SKM-1 treated with dmso at 0.1 percent for 144 hours (cell line): ENCODE data around the gene MYH11.
"Not testable (repeated sequence)": the region's sequence is repeated elsewhere in the genome, so short reads cannot be mapped to it uniquely, and the experiment has no call there.

Experiments used
- DNase-seq: peaks from one replicate; lab custom pipeline; 2025; ENCODE audit not compliant: unreplicated experiment; lab: John Stamatoyannopoulos, UW

MYH11 gene

GRCh38 chr16:15725641-15726240 is 131.1 kb downstream of the MYH11 start:
- DNase-seq: no peak

GRCh38 chr16:15723808-15724207 is 133.0 kb downstream of the MYH11 start:
- DNase-seq: no peak

GRCh38 chr16:15721018-15721417 is 135.8 kb downstream of the MYH11 start:
- DNase-seq: no peak

GRCh38 chr16:15716694-15717447 is 140.0 kb downstream of the MYH11 start:
- DNase-seq: no peak

GRCh38 chr16:15715221-15715620 is 141.6 kb downstream of the MYH11 start:
- DNase-seq: no peak

- no peak for DNase-seq
Observed at GRCh38 chr16:15714393-15715172, 142.2 kb downstream of the MYH11 start.

GRCh38 chr16:15708997-15709396 is 147.8 kb downstream of the MYH11 start:
- no peak for DNase-seq

- no peak for DNase-seq
Observed at GRCh38 chr16:15708096-15708495, 148.7 kb downstream of the MYH11 start.

GRCh38 chr16:15707332-15707731 is 149.5 kb downstream of the MYH11 start:
- DNase-seq: no peak

- DNase-seq: no peak
Observed at GRCh38 chr16:15705064-15705565, 151.7 kb downstream of the MYH11 start.

GRCh38 chr16:15704545-15704987 is 152.3 kb downstream of the MYH11 start:
- peak; percentile 7 for DNase-seq

GRCh38 chr16:15703029-15703736 is 153.6 kb downstream of the MYH11 start:
- no peak for DNase-seq

- no peak for DNase-seq
Observed at GRCh38 chr16:15701975-15702970, 154.6 kb downstream of the MYH11 start.

- DNase-seq: no peak
Observed at GRCh38 chr16:15701367-15701766, 155.5 kb downstream of the MYH11 start.

GRCh38 chr16:15699819-15700218 is 157.0 kb downstream of the MYH11 start:
- no peak for DNase-seq

GRCh38 chr16:15694499-15694898 is 162.3 kb downstream of the MYH11 start:
- DNase-seq: no peak

- DNase-seq: not testable (repeated sequence)
Observed at GRCh38 chr16:15692508-15692907, 164.3 kb downstream of the MYH11 start.

GRCh38 chr16:15691046-15691445 is 165.8 kb downstream of the MYH11 start:
- no peak for DNase-seq

- DNase-seq: no peak
Observed at GRCh38 chr16:15690296-15690695, 166.5 kb downstream of the MYH11 start.

- DNase-seq: no peak
Observed at GRCh38 chr16:15689290-15689689, 167.5 kb downstream of the MYH11 start.
